ENCODE data around the gene ACSS3. TPM values are rescaled to one million over a fixed set of nuclear protein-coding genes. Genes with fewer than 3 reads are reported as not detected.

ACSS3 gene
- total and polyA plus RNA-seq, 10 of the 15 experiments (the other 5 are each of a cell fraction or from before 2014, with no cell fraction given) = 0.06 to 0.31 TPM; not detected in 8

DNA sequence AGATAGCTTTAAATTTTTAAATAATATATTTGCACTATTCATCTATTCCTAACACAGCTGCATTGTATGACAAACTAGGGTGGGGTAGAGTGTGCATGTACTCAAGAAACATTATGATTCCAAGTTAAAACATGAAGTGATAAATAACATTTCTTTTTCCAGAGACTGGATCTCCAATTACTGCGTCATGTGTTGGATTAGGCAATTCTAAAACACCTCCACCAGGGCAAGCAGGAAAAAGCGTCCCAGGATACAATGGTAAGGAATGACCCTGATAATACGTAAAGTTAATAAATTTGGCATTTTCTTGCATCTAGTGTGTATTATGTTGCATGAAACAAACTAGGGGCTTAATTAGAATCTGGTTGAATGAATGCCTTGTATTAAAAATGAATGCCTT is 138.9 kb downstream of the ACSS3 start:
- no TSS peak for BruUV-seq (replicated peaks)
- no peaks in the 10 kb centered on the region for H3K27me3 ChIP-seq (replicated peaks in 1 of 2; ENCODE audit: control insufficient read depth in 2 of 2, insufficient read depth in 2 of 2, low read length in 1 of 2)
- no peaks in the 10 kb centered on the region for H3K9me3 ChIP-seq (replicated peaks; ENCODE audit: control insufficient read depth, insufficient read depth, low read length)
- in situ Hi-C loops (cut with MboI) = no loop called here
- ATAC-seq = no peak
- 61% methylated on average over 3 of the region's 3 CpGs for WGBS (ENCODE audit: insufficient coverage, insufficient replicate concordance, low lambda C conversion rate, missing lambda C conversion rate)
- H3K27ac ChIP-seq (ENCODE audit: control insufficient read depth, insufficient read depth) = no peak overlapping the region
- H4K20me1 ChIP-seq (ENCODE audit: control insufficient read depth, insufficient read depth) = no peaks in the 10 kb centered on the region
- no peaks in the 10 kb centered on the region for H3K36me3 ChIP-seq (ENCODE audit: control insufficient read depth in 2 of 2, insufficient read depth in 2 of 2, low read length in 1 of 2)
- no peak for DNase-seq (ENCODE audit: low read depth, low spot score)
- RAD21 ChIA-PET (ENCODE audit: unreplicated experiment) = no interaction called here
- no peaks in the 10 kb centered on the region for H3K79me2 ChIP-seq (ENCODE audit: control insufficient read depth, insufficient read depth, low read length)
- no peak for FAIRE-seq
- SMC1A ChIA-PET (ENCODE audit: uncharacterized antibody, unreplicated experiment) = interaction anchor here (0.9 to 2.2 kb wide), 2 partner anchors 8 to 10 kb away, joined by 5 read pairs; no protein-coding TSS in a partner anchor
- H2AFZ ChIP-seq (ENCODE audit: control insufficient read depth, low read depth, low read length) = no peak overlapping the region
- H3K4me2 ChIP-seq (ENCODE audit: control insufficient read depth, insufficient read depth) = no peak overlapping the region
- H3K9ac ChIP-seq (ENCODE audit: control insufficient read depth, insufficient read depth, low read length) = no peak overlapping the region
- no peak overlapping the region for H3K4me3 ChIP-seq
- TF ChIP-seq SMAD1 (IDR thresholded peaks at IDR 0.05; ENCODE audit: low read depth, partially characterized antibody) (no peak), ZZZ3 (IDR thresholded peaks at IDR 0.05; ENCODE audit: control insufficient read depth, insufficient read length, low read depth) (no peak), BMI1 (IDR thresholded peaks at IDR 0.05; ENCODE audit: borderline replicate concordance) (no peak), NFYA (IDR thresholded peaks at IDR 0.05; ENCODE audit: borderline replicate concordance, low read depth, low read length) (no peak), FOXM1 (IDR thresholded peaks at IDR 0.05; ENCODE audit: low read depth, low read length) (no peak), RAD21 (IDR thresholded peaks at IDR 0.05; ENCODE audit: insufficient read depth, low read depth, low read length) (no peak), RAD51 (IDR thresholded peaks at IDR 0.05) (no peak)
- intact Hi-C loops (cut with micrococcal nuclease; ENCODE audit: unreplicated experiment) = no loop called here
- CTCF ChIA-PET = no interaction called here
- H3K4me1 ChIP-seq (ENCODE audit: control insufficient read depth, insufficient read depth, low read length) = no peaks in the 10 kb centered on the region
- POLR2A ChIA-PET = no interaction called here

DNA sequence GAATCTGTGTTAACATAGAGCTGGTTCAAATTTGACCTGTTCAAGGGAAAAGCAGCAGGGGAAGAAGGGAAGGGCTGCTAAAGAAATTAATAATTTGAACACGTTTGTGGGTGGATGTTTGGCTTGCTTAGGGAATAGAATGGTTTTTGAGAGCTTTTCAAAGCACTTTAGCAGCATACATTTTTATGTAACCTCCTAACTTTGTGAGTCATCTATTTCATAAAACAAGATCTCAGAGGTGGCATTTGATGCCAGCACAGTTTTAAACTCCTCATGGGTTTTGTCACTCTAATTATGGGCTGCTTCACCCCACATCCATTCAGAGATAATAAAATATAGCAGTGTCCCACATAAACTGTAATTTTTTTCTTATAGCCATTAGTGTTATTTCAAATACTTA is 143.8 kb downstream of the ACSS3 start:
- ChIA-PET RAD21 (ENCODE audit: unreplicated experiment) (no interaction called here), CTCF (interaction anchor here (0.7 kb wide), 1 partner anchor 1907 kb away, joined by 3 read pairs; no protein-coding TSS in a partner anchor), POLR2A (no interaction called here), SMC1A (ENCODE audit: uncharacterized antibody, unreplicated experiment) (no interaction called here)
- BruUV-seq (replicated peaks) = no TSS peak
- no peaks in the 10 kb centered on the region for H3K36me3 ChIP-seq (ENCODE audit: control insufficient read depth in 2 of 2, insufficient read depth in 2 of 2, low read length in 1 of 2)
- H3K4me1 ChIP-seq (ENCODE audit: control insufficient read depth, insufficient read depth, low read length) = no peaks in the 10 kb centered on the region
- ATAC-seq = no peak
- intact Hi-C loops (cut with micrococcal nuclease; ENCODE audit: unreplicated experiment) = no loop called here
- no peak overlapping the region for H3K9ac ChIP-seq (ENCODE audit: control insufficient read depth, insufficient read depth, low read length)
- no peak overlapping the region for H3K4me2 ChIP-seq (ENCODE audit: control insufficient read depth, insufficient read depth)
- no peak overlapping the region for H3K4me3 ChIP-seq
- no peaks in the 10 kb centered on the region for H4K20me1 ChIP-seq (ENCODE audit: control insufficient read depth, insufficient read depth)
- FAIRE-seq = no peak
- H3K27me3 ChIP-seq (replicated peaks in 1 of 2; ENCODE audit: control insufficient read depth in 2 of 2, insufficient read depth in 2 of 2, low read length in 1 of 2) = no peaks in the 10 kb centered on the region
- H3K9me3 ChIP-seq (replicated peaks; ENCODE audit: control insufficient read depth, insufficient read depth, low read length) = no peaks in the 10 kb centered on the region
- no peaks in the 10 kb centered on the region for H3K79me2 ChIP-seq (ENCODE audit: control insufficient read depth, insufficient read depth, low read length)
- WGBS (ENCODE audit: insufficient coverage, insufficient replicate concordance, low lambda C conversion rate, missing lambda C conversion rate) = 0% methylated on average over 1 of the region's 1 CpG
- no peak overlapping the region for H3K27ac ChIP-seq (ENCODE audit: control insufficient read depth, insufficient read depth)
- no peak overlapping the region for H2AFZ ChIP-seq (ENCODE audit: control insufficient read depth, low read depth, low read length)
- in situ Hi-C loops (cut with MboI) = no loop called here
- DNase-seq (ENCODE audit: low read depth, low spot score) = no peak
- TF ChIP-seq POLR2AphosphoS2 (IDR thresholded peaks at IDR 0.05; ENCODE audit: low read depth, low read length) (no peak), TCF7 (IDR thresholded peaks at IDR 0.05; ENCODE audit: borderline replicate concordance) (no peak), NR2C1 (IDR thresholded peaks at IDR 0.05) (no peak), MXI1 (IDR thresholded peaks at IDR 0.05; ENCODE audit: low read depth, low read length) (no peak)
- TF ChIP-seq, protein P1, sequence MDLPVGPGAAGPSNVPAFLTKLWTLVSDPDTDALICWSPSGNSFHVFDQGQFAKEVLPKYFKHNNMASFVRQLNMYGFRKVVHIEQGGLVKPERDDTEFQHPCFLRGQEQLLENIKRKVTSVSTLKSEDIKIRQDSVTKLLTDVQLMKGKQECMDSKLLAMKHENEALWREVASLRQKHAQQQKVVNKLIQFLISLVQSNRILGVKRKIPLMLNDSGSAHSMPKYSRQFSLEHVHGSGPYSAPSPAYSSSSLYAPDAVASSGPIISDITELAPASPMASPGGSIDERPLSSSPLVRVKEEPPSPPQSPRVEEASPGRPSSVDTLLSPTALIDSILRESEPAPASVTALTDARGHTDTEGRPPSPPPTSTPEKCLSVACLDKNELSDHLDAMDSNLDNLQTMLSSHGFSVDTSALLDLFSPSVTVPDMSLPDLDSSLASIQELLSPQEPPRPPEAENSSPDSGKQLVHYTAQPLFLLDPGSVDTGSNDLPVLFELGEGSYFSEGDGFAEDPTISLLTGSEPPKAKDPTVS (IDR thresholded peaks at IDR 0.05; ENCODE audit: low read depth, low read length) = no peak
- TF ChIP-seq, protein P2, sequence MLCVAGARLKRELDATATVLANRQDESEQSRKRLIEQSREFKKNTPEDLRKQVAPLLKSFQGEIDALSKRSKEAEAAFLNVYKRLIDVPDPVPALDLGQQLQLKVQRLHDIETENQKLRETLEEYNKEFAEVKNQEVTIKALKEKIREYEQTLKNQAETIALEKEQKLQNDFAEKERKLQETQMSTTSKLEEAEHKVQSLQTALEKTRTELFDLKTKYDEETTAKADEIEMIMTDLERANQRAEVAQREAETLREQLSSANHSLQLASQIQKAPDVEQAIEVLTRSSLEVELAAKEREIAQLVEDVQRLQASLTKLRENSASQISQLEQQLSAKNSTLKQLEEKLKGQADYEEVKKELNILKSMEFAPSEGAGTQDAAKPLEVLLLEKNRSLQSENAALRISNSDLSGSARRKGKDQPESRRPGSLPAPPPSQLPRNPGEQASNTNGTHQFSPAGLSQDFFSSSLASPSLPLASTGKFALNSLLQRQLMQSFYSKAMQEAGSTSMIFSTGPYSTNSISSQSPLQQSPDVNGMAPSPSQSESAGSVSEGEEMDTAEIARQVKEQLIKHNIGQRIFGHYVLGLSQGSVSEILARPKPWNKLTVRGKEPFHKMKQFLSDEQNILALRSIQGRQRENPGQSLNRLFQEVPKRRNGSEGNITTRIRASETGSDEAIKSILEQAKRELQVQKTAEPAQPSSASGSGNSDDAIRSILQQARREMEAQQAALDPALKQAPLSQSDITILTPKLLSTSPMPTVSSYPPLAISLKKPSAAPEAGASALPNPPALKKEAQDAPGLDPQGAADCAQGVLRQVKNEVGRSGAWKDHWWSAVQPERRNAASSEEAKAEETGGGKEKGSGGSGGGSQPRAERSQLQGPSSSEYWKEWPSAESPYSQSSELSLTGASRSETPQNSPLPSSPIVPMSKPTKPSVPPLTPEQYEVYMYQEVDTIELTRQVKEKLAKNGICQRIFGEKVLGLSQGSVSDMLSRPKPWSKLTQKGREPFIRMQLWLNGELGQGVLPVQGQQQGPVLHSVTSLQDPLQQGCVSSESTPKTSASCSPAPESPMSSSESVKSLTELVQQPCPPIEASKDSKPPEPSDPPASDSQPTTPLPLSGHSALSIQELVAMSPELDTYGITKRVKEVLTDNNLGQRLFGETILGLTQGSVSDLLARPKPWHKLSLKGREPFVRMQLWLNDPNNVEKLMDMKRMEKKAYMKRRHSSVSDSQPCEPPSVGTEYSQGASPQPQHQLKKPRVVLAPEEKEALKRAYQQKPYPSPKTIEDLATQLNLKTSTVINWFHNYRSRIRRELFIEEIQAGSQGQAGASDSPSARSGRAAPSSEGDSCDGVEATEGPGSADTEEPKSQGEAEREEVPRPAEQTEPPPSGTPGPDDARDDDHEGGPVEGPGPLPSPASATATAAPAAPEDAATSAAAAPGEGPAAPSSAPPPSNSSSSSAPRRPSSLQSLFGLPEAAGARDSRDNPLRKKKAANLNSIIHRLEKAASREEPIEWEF (IDR thresholded peaks at IDR 0.05; ENCODE audit: insufficient replicate concordance, low read depth, low read length) = no peak
